Measurements from ENCODE around the gene GPR135. TPM values are rescaled to one million over a fixed set of nuclear protein-coding genes. Genes with fewer than 3 reads are reported as not detected.

Gene GPR135
- total RNA-seq, 3 donors from 2014 or later, result 1.7 to 4.9 (median 2.8) TPM

DNA sequence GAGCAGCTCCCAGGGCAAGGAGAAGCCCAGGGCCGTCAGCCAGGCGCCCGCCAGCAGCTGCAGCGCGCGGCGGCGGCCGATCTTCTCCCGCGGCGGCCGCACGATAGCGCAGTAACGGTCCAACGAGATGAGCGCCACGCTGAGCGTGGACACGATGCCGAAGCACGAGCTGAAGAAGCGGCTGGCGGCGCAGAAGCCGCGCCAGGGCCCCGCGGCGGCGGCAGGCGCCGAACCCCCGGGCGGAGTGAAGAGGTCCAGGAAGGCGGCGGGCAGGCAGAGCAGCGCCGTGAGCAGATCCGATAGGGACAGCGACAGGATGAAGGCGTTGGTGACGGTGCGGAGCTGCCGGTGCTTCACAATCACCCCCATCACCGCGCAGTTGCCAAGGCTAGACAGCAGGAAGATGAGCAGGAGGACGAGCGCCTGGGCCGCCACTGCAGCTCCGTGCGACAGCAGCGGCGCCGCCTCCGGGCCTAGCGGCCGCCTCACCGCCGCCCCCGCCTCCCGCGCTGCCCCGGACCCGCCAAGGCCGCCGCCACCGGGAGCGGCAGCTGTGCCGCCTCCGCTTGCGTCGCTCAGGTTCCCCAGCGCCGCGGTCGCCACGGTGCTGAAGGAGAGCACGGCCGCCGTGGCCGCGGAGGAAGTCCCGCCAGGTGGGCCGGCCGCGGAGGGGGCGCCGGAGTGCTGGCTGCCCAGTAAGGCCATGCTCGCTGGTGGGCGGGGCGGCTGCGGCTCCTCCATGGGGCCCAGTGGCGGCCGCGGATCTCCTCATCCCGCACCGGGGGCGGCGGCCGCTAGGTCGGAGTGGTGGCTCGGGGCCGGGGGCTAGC is 479 bp downstream of the GPR135 start:
- DNase-seq (peak; percentile 58 to 76 (median 73)), ATAC-seq (peak; percentile 77)
- Histone ChIP-seq H3K4me3 (peak overlapping the region; percentile 7), H3K4me1 (ENCODE audit: low read depth) (peaks cover 8% of the 10 kb centered on the region), H3K36me3 (ENCODE audit: low read depth) (no peaks in the 10 kb centered on the region), H3K9me3 (no peaks in the 10 kb centered on the region)
- TF ChIP-seq CTCF (IDR thresholded peaks at IDR 0.05), result no peak
- intact Hi-C loops (cut with DNase I, micrococcal nuclease), result no loop called here

DNA sequence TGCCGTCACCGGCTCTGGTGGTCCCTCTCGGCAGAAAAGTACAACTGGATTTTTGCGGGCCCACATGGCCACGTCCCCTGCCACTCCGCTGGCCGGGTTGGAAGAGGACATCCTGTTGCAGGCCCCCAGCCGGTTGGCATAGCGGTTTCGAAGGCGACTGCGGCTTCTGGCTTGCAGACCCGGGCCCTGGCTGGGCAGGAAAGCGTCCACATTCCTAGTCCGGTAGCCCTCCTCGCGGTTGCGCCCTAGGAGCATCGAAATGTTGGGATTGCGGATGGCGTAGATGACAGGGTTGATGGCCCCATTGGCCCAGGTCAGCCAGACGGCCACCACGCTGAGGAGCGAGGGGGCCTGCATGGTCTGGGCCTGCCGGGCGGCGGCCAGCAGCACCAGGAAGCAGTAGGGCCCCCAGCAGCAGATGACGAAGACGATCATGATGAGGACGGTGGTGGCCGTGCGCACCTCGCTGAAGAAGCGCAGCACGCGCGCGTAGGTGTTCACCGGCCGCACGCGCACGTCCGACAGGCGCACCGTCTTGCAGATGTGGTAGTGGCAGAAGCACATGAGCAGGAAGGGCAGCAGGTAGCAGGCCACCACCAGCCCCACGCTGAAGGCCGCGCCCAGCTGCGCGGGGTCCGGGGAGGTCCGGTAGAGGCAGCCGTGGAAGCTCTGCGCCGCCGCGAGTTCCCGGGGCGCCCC is 1.2 kb downstream of the GPR135 start:
- no peak overlapping the region for H3K4me3 ChIP-seq
- no peak for TF ChIP-seq CTCF (IDR thresholded peaks at IDR 0.05)
- peak in 2 of 3 donors; percentile 17 to 54 for DNase-seq
- H3K36me3 ChIP-seq (ENCODE audit: low read depth), result no peaks in the 10 kb centered on the region
- no peaks in the 10 kb centered on the region for H3K9me3 ChIP-seq
- intact Hi-C loops (cut with DNase I, micrococcal nuclease), result no loop called here
- ATAC-seq, result peak; percentile 47
- H3K4me1 ChIP-seq (ENCODE audit: low read depth), result peaks cover 8% of the 10 kb centered on the region

DNA sequence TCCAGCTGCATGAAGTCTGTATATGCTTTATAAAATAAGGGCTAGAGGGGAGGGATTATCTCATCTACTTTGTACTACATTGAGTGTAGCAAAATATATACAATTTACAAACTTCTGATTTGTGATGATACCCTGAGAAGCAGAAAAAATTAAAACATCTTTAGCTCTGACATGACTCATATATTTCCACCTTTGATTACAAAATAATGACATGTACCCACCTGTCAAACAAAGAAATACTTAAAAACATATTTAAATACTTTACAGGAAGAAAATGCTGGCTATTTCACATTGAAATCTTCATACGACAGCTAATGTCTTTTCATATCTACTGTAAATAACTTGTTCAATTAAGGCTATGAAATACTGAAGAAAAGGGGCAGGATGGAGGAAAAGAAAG is 3.3 kb downstream of the GPR135 start:
- H3K36me3 ChIP-seq (ENCODE audit: low read depth), result no peaks in the 10 kb centered on the region
- H3K4me3 ChIP-seq, result no peak overlapping the region
- no peaks in the 10 kb centered on the region for H3K9me3 ChIP-seq
- ATAC-seq (no peak), DNase-seq (no peak)
- no peak for TF ChIP-seq CTCF (IDR thresholded peaks at IDR 0.05)
- H3K4me1 ChIP-seq (ENCODE audit: low read depth), result peaks cover 8% of the 10 kb centered on the region
- intact Hi-C loops (cut with DNase I, micrococcal nuclease), result no loop called here

GRCh38 chr14:59460378-59460777 is 4.8 kb downstream of the GPR135 start:
- DNase-seq (no peak), ATAC-seq (no peak)
- Histone ChIP-seq H3K4me1 (ENCODE audit: low read depth) (peaks cover 7% of the 10 kb centered on the region), H3K36me3 (ENCODE audit: low read depth) (no peaks in the 10 kb centered on the region), H3K9me3 (no peaks in the 10 kb centered on the region), H3K4me3 (no peak overlapping the region)
- intact Hi-C loops (cut with DNase I, micrococcal nuclease), result no loop called here
- TF ChIP-seq CTCF (IDR thresholded peaks at IDR 0.05), result no peak

DNA sequence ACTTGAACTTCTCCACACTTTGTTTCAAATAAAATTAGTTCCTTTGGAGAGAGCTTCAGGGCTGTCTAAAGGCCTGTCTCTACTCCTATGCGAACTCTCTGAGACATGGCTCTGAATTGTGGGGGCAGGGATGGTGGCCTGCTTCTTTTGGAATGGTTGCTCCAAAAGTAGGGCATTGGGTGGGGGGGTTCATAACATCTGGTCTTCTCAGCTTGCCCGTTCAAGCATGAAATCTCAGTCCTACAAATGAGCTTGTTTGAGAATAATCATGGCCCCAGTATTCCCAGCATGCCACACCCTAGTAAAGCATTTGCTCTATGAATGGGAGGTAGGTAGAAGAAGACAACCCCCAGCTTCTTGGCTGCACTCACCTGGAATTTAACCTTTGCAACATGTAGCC is 6.7 kb downstream of the GPR135 start:
- Histone ChIP-seq H3K9me3 (no peaks in the 10 kb centered on the region), H3K4me1 (ENCODE audit: low read depth) (no peaks in the 10 kb centered on the region), H3K36me3 (ENCODE audit: low read depth) (no peaks in the 10 kb centered on the region), H3K4me3 (no peak overlapping the region)
- ATAC-seq, result no peak
- intact Hi-C loops (cut with DNase I, micrococcal nuclease), result no loop called here
- no peak for DNase-seq
- TF ChIP-seq CTCF (IDR thresholded peaks at IDR 0.05), result no peak
